IPS DF 19.7 (cell line): ENCODE results near the gene NT5C1A.

Experiments used
- DNase-seq: peaks from one replicate; pipeline ENCODE4 v3.0.0-alpha.2; 2013; ENCODE audit warnings: low read depth, low spot score

NT5C1A gene

GRCh38 chr1:39637361-39637760, 34.5 kb downstream of the NT5C1A start:
- no peak for DNase-seq

- no peak for DNase-seq
These were observed 36.1 kb downstream of the NT5C1A start for GRCh38 chr1:39635871-39636210.

- DNase-seq: no peak
These were observed 36.6 kb downstream of the NT5C1A start for GRCh38 chr1:39635205-39635870.

DNA sequence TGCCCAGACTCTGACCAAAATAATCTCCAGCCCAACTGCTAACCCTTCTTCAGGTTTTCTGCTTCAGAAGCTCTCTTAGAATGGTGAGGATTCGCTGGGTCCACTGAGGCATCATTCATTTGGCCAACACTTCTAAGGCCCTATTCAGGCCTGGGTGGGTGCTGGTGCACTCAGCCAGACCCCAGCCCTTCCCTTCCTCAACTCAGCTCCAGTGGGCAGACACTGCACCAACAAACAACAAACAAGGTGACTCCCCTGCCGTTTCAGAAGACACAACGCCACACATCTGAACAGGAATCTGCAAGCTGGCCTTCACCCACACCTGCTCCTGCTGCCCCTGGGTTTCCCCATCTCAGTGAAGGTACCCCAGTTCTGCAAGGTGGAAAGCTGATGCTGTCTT, 38.5 kb downstream of the NT5C1A start:
- no peak for DNase-seq

DNA sequence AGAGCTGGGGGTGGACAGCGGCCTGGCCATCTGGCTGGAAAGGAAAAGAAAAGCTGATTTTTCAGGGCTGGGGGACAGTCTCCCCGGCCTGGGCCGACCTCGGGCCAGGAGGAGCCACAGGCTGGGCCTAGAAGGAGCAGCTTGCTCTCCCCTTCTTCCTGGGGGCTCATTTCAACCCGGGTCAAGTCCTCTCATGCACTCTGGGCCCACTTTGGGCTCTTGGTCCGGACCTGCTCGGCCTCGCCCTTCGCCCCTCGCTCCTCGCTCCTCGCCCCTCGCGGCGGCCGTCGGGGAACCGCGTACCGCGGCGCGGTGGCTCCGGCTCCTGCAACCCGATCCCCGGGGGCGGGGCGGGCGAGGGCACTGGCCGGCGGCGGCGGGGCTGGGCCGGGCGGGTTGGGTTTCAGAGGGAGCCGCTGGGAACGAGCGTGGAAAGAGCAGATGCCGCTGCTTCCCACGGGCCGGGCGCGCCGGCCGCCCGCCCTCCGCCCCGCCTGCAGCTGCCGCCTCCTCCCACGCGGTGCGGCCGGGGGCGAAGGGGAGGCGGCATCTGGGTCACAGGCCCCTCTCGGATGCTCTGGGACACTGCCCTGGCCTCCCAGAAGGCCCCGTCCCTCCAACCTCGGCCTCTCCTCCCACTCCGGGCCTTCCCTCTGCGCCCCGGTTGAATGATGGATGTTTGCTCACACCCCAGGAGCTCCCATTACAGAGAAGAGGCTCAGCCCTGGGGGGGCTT, 39.1 kb downstream of the NT5C1A start:
- DNase-seq: no peak

DNA sequence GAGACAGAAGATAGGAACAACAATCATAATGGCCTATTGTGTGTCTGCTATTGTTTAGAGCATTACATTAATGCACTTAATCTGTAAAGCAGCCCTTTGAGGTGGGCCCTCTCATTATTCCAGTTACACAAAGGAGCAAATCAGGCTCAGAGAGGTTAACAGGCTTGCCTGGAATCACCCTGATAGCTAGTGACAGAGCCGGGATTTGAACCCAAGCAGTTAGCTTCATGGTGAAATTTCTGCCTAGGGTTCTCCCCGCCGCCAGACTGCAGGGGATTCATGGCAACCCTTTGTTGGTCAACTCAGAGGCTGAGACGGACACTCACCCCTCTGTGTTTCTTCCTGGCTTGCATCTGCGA, 39.6 kb downstream of the NT5C1A start:
- DNase-seq: no peak

- no peak for DNase-seq
These were observed 40.3 kb downstream of the NT5C1A start for GRCh38 chr1:39631361-39632322.

DNA sequence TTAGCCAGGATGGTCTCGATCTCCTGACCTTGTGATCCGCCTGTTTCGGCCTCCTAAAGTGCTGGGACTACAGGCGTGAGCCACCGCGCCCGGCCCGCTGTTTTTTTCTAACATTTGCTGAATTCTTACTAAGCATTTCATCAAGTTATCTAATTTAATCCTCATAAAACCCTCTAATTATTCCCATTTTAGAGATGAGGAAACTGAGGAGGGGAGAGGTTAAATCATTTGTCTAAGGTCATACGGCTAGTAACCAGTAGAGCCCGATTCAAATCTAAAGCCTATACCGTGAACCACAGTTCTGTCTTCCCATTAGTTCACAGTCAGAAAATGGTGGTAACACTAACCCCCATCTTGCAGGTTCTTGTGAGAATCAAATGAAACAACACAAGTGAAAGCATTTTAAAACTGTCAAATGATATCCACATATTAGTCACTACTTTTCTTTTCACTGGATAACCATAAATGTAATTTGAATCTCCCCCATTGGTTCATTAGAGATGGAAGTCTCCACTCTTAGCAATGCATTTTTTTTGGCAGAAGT, 43.0 kb downstream of the NT5C1A start:
- no peak for DNase-seq

DNA sequence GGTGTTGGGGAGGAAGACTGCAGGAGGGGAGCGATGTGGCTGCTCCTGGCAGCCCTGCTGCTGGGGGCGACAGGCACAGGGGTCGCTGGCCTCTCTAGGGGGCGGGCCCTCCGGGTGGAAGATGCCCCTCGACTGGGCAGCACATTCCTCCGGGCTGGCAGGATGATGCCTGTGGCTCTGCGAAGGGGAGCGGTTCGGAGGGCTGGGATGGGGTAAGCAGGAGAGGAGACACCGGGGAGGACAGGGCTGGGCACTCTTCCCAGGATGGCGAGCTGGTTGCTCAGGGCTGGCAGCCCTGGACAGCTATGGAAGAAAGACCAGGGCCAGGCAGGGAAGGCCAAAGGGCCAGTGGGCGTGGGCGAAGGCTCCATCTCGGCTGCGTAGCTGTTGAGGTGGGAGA, 45.3 kb downstream of the NT5C1A start:
- no peak for DNase-seq

- DNase-seq: no peak
These were observed 46.2 kb downstream of the NT5C1A start for GRCh38 chr1:39625462-39626273.

- no peak for DNase-seq
These were observed 46.9 kb downstream of the NT5C1A start for GRCh38 chr1:39625009-39625408.

DNA sequence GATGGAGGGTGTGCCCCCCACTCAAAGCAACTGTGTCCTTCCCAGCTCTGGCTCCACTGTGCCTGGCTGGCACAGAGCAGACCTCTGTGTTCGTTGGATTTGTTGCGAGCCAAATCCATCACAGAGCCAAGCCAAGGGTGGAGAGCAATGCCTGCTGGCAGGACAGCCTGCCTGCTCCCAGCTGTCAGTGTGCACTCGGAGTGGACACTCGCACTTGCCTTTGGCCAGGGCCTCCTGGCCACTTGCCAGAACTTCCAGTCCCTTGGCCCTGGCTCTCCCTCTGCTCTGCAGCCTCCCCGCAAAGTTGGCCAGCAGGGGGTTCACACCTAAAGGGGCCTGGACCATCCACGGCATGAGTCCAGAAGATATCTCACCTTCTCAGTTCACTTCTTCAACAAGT, 48.9 kb downstream of the NT5C1A start:
- DNase-seq: no peak

- no peak for DNase-seq
These were observed 49.5 kb downstream of the NT5C1A start for GRCh38 chr1:39622427-39622826.

DNA sequence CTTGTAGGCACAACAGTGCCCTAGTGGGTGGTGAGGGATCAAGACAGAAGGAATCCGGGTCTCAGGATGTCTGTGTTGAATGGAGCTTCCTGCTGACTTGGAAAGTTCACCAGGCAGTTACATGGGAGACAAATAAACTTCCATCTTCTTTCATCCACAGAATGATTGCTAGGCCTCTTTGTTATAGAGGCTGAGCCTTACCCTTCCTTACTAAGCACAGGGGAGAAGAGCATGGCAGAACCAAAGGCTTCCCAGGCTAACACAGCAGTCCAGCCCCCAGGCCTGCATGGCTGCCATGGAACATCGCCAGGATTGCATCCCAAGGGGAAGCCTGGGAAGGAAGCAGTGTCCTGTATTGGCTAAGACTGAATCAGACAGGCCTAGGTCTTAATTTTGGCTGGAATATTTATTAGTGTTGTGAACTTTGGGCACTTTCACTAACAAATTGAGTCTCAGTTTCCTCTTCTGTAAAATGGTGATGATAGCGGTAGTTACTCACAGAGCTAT, 51.2 kb downstream of the NT5C1A start:
- DNase-seq: no peak

DNA sequence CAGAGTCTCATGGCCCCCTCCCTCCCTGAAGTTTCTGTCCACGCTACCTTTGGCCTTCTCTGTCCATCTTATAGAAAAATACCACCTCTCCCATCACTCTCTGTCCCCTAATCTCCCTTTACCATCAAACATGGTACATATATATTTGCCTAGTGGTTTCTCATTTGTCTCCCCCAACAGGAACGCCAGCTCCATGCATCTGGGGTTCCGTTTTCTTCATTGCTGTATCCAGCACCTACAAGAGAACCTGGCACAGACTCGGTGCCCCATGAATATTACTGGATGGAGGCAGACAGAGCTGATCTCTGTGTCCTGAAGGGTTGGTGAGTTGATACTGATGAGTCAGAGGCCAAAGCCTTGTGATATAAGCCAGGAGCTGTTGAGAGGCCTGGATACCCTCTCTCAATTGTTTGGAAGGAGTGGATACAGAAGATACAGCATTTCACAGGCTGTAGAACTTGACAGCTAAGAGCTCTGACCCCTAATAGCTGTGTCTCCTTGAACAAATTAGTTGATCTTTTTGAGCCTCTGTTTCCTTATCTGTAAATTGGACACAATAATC, 54.3 kb downstream of the NT5C1A start:
- DNase-seq: no peak

DNA sequence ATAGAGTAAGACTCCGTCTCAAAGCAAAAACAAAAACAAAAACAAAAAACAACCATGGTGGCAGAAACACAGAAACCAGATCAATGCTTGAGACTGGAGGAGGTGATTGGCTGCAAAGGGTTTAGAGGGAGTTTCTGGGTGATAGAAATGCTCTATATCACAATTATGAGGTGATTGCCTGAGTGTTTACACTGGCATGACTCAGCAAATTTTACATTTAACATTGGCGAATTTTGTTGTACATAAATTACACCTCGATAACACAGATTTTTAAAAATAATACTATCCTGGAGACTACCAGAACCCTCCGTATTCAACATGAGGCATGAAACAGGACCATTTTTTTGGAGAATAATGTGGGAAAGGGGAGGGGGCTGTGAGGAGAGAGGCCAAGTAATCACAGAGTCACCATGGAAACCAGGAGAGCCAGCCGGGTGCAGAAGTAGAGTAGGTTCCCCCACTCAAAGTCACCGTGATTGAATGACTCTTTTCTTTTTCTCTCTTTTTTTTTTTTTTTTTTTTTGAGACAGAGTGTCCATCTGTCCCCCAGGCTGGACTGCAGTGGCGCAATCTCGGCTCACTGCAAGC, 56.7 kb downstream of the NT5C1A start:
- DNase-seq: no peak

- DNase-seq: no peak
These were observed 57.4 kb downstream of the NT5C1A start for GRCh38 chr1:39614488-39614887.

GRCh38 chr1:39613250-39613649, 58.7 kb downstream of the NT5C1A start:
- no peak for DNase-seq

GRCh38 chr1:39609618-39610331, 62.1 kb downstream of the NT5C1A start:
- peak; percentile 38 for DNase-seq
